Measurements from ENCODE around the gene C16orf86.

GRCh38 chr16:67663151-67663876 lies 3.3 kb upstream of the C16orf86 start:
- TF ChIP-seq CTCF (IDR thresholded peaks at IDR 0.05) (no peak), POLR2AphosphoS5 (IDR thresholded peaks at IDR 0.05) (no peak)

All from stomach (tissue), 4 donors.